Islet of Langerhans (tissue), 1 donor: ENCODE measurements around the gene MTG1.
"Not testable (repeated sequence)": the region's sequence is repeated elsewhere in the genome, so short reads cannot be mapped to it uniquely, and the experiment has no call there.

Experiments used
- FAIRE-seq: peaks from one replicate; lab custom pipeline; 2011; peaks lifted over from hg19 to GRCh38; lab: Jason Lieb, UNC

MTG1 gene

GRCh38 chr10:133378251-133379096 is 15.5 kb upstream of the MTG1 start:
- FAIRE-seq, result no peak

- FAIRE-seq, result no peak
Measured at GRCh38 chr10:133379152-133379800, 14.7 kb upstream of the MTG1 start, which contains the start of gene PAOX. Gene PAOX (plus strand): TSS chr10:133379262. CDS start chr10:133379317, 55 bp downstream.

- no peak for FAIRE-seq
Measured at GRCh38 chr10:133379801-133380666, 13.9 kb upstream of the MTG1 start.

GRCh38 chr10:133381036-133381435 is 12.9 kb upstream of the MTG1 start:
- FAIRE-seq, result no peak

- no peak for FAIRE-seq
Measured at GRCh38 chr10:133383551-133383950, 10.4 kb upstream of the MTG1 start.

- no peak for FAIRE-seq
Measured at GRCh38 chr10:133384071-133384470, 9.9 kb upstream of the MTG1 start.

GRCh38 chr10:133385214-133385613 is 8.7 kb upstream of the MTG1 start:
- FAIRE-seq, result no peak

- FAIRE-seq, result not testable (repeated sequence)
Measured at GRCh38 chr10:133386951-133387350, 7.0 kb upstream of the MTG1 start.

- no peak for FAIRE-seq
Measured at GRCh38 chr10:133388236-133388972, 5.6 kb upstream of the MTG1 start.

GRCh38 chr10:133388973-133389818 is 4.8 kb upstream of the MTG1 start:
- no peak for FAIRE-seq

- no peak for FAIRE-seq
Measured at GRCh38 chr10:133390597-133391248, 3.2 kb upstream of the MTG1 start.

GRCh38 chr10:133391249-133391635 is 2.7 kb upstream of the MTG1 start:
- no peak for FAIRE-seq

GRCh38 chr10:133391761-133392518 is 2.0 kb upstream of the MTG1 start:
- FAIRE-seq, result no peak

- peak; percentile 69 for FAIRE-seq
Measured at GRCh38 chr10:133393401-133394063, 425 bp upstream of the MTG1 start.

- no peak for FAIRE-seq
Measured at GRCh38 chr10:133394801-133395221, 854 bp downstream of the MTG1 start.

GRCh38 chr10:133396035-133396624 is 2.2 kb downstream of the MTG1 start:
- no peak for FAIRE-seq

- FAIRE-seq, result no peak
Measured at GRCh38 chr10:133397938-133398337, 4.0 kb downstream of the MTG1 start.

- no peak for FAIRE-seq
Measured at GRCh38 chr10:133399123-133399601, 5.2 kb downstream of the MTG1 start.
